VCaP (cell line): Measurements from ENCODE around the gene TMEM87B.

ENCODE experiments used
- H3K27ac ChIP-seq: fragments of 450-650 bp; 2 replicates; pipeline ENCODE4 v1.5.1; 2017
- TF ChIP-seq, protein P1 (sequence below): fragments of 450-650 bp; conservative IDR thresholded peaks from 2 replicates; pipeline ENCODE4 v1.5.1; 2017; ENCODE audit warnings: mild to moderate bottlenecking, moderate library complexity

Gene TMEM87B

GRCh38 chr2:112166806-112167499, 111.9 kb downstream of the TMEM87B start:
- H3K27ac ChIP-seq = no peak overlapping the region
- TF ChIP-seq, protein P1, sequence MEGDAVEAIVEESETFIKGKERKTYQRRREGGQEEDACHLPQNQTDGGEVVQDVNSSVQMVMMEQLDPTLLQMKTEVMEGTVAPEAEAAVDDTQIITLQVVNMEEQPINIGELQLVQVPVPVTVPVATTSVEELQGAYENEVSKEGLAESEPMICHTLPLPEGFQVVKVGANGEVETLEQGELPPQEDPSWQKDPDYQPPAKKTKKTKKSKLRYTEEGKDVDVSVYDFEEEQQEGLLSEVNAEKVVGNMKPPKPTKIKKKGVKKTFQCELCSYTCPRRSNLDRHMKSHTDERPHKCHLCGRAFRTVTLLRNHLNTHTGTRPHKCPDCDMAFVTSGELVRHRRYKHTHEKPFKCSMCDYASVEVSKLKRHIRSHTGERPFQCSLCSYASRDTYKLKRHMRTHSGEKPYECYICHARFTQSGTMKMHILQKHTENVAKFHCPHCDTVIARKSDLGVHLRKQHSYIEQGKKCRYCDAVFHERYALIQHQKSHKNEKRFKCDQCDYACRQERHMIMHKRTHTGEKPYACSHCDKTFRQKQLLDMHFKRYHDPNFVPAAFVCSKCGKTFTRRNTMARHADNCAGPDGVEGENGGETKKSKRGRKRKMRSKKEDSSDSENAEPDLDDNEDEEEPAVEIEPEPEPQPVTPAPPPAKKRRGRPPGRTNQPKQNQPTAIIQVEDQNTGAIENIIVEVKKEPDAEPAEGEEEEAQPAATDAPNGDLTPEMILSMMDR = no peak

DNA sequence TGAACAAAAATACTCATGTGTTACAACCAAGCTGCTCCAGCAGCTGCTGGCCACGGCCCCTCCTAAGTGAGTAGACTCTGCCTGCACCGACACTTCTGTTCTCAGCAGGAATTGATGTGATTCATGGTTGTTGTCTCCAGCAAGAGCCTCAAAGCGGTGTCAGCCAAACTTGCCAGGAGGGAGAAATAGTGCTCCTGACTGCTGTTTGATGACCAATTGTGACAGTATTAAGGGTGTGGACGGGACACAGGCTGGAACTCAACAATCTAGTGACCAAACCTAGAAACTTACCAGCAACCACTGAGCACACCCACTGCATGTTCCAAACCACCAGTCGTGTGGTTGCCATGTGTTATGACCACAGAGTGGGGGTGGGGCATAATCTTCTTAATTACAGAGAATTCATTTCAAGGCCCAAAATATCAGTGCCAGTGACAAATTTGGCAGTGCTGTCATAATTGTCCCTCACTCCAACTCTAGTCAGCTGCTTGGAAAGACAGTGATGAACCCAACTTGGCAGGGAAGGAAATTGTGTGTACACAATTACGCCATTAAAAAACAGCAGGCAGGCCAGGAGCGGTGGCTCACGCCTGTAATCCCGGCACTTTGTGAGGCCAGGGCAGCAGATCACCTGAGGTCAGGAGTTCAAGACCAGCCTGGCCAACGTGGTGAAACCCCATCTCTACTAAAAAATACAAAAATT, 113.5 kb downstream of the TMEM87B start:
- no peak overlapping the region for H3K27ac ChIP-seq
- TF ChIP-seq, protein P1 = no peak
